GM21786 (cell line): ENCODE data around the gene RNASE13.
"Not testable (repeated sequence)": the region's sequence is repeated elsewhere in the genome, so short reads cannot be mapped to it uniquely, and the experiment has no call there.

Experiments used
- ATAC-seq: cut with Tn5 transposase; IDR thresholded peaks from one replicate; pipeline ENCODE4 v1.9.1; 2021; ENCODE audit not compliant: unreplicated experiment

Gene RNASE13

GRCh38 chr14:20996521-20996920 lies 38.1 kb downstream of the RNASE13 start:
- ATAC-seq, result no peak

GRCh38 chr14:20989787-20990600 lies 44.6 kb downstream of the RNASE13 start, which contains the start of gene METTL17:
Gene METTL17 (plus strand): TSS chr14:20989980. CDS start chr14:20990003, 23 bp downstream.
- peak; percentile 97 for ATAC-seq

DNA sequence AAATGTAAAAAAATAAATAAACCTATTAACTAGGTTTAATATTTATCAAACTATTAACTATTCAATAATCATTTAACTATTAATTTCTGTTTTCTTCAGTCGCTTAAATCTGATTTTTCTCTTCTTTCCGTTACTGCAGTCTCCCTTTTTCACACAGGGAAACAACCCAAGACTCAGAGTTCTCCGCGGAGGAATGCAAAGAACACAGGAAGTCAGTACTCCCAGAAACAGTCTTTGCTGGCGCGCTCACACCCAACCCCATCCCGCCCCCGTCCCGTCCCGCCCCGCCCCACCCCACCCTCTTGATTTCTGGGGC lies 45.2 kb downstream of the RNASE13 start:
- no peak for ATAC-seq

DNA sequence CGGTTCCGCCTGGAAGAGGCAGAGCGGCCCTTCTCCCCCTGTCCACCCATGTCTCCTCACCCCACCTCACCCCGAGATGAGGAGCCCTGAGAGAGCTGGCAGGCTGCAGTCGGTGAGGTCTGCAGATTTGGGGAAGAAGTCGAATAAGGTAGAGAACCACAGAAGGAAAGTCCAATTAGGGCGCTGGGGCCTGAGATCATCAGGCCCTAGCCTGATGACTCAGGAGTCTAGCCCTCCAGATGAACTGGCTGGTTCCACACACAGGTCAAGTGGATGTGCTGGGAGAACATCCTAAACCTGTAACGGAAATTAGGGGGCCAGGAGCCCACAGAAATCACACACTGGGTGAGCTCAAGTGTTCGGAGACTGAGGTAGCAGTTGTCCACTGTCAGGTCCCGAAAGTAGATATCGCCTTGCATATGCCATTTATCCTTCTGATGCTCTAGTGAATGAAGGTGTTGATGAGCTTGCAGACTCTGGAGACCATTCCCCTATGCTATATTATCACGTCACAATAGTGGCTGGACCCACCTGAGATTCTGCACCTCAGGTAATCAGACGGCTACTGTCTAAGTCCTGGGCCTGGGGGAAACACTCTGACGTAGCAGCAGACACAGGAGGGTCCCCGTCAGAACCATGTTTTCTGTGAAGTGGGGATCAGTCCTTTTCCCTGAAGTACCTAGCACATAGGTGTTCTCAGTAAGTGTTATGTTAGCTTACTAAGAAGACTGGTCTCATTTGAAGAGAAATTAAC lies 45.7 kb downstream of the RNASE13 start:
- ATAC-seq, result no peak

- no peak for ATAC-seq
Observed at GRCh38 chr14:20986811-20987210, 47.8 kb downstream of the RNASE13 start.

DNA sequence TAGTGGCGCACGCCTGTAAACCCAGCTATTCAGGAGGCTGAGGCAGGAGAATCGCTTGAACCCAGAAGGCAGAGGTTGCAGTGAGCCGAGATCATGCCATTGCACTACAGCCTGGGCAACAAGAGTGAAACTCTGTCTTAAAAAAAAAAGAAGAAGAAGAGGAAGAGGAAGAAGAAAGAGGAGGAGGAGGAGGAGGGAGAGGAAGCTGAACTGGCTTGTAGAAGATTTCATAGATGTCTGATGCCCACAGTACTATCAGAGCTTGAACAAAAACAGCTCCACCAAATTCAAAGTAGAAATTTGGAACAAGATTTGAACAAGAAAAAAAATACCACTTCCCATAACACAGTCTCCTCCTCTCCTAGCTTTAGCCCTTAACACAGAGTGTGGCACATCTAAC lies 49.0 kb downstream of the RNASE13 start:
- ATAC-seq, result not testable (repeated sequence)
